ENCODE results near the gene MFN2.
A peak's percentile ranks its signal among the peaks of the same experiment; 100 is the strongest.

MFN2 gene

GRCh38 chr1:11978301-11978700 lies 1.9 kb upstream of the MFN2 start:
- DNase-seq (ENCODE audit: low spot score) (no peak), ATAC-seq (ENCODE audit: low read depth) (no peak)
- no peak for TF ChIP-seq CTCF (IDR thresholded peaks at IDR 0.05; ENCODE audit: poor library complexity, severe bottlenecking)
- H3K9me3 ChIP-seq (ENCODE audit: severe bottlenecking): no peaks in the 10 kb centered on the region
- no peak overlapping the region for H3K4me3 ChIP-seq (ENCODE audit: severe bottlenecking)
- H3K27me3 ChIP-seq (ENCODE audit: insufficient read depth, poor library complexity, severe bottlenecking): no peaks in the 10 kb centered on the region
- peaks cover 21% of the 10 kb centered on the region for H3K36me3 ChIP-seq (ENCODE audit: low read depth)
- H3K27ac ChIP-seq (ENCODE audit: poor library complexity, severe bottlenecking): peak overlapping the region; percentile 87
- peaks cover 15% of the 10 kb centered on the region for H3K4me1 ChIP-seq (ENCODE audit: insufficient read depth, poor library complexity, severe bottlenecking)

GRCh38 chr1:11979028-11979850 lies 1.0 kb upstream of the MFN2 start:
- Histone ChIP-seq H3K36me3 (ENCODE audit: low read depth) (peaks cover 24% of the 10 kb centered on the region), H3K27me3 (ENCODE audit: insufficient read depth, poor library complexity, severe bottlenecking) (no peaks in the 10 kb centered on the region), H3K4me1 (ENCODE audit: insufficient read depth, poor library complexity, severe bottlenecking) (peaks cover 15% of the 10 kb centered on the region), H3K27ac (ENCODE audit: poor library complexity, severe bottlenecking) (peak overlapping the region; percentile 87), H3K4me3 (ENCODE audit: severe bottlenecking) (peak overlapping the region; percentile 87), H3K9me3 (ENCODE audit: severe bottlenecking) (no peaks in the 10 kb centered on the region)
- ATAC-seq (ENCODE audit: low read depth) (peak; percentile 19; the same call in 2 of the 3 replicates), DNase-seq (ENCODE audit: low spot score) (no peak)
- TF ChIP-seq CTCF (IDR thresholded peaks at IDR 0.05; ENCODE audit: poor library complexity, severe bottlenecking): no peak

- Histone ChIP-seq H3K36me3 (ENCODE audit: low read depth) (peaks cover 38% of the 10 kb centered on the region), H3K9me3 (ENCODE audit: severe bottlenecking) (no peaks in the 10 kb centered on the region), H3K4me1 (ENCODE audit: insufficient read depth, poor library complexity, severe bottlenecking) (peaks cover 15% of the 10 kb centered on the region), H3K4me3 (ENCODE audit: severe bottlenecking) (peak overlapping the region; percentile 87), H3K27ac (ENCODE audit: poor library complexity, severe bottlenecking) (peak overlapping the region; percentile 87), H3K27me3 (ENCODE audit: insufficient read depth, poor library complexity, severe bottlenecking) (no peaks in the 10 kb centered on the region)
- DNase-seq (ENCODE audit: low spot score) (no peak), ATAC-seq (ENCODE audit: low read depth) (no peak)
- no peak for TF ChIP-seq CTCF (IDR thresholded peaks at IDR 0.05; ENCODE audit: poor library complexity, severe bottlenecking)
Measured at GRCh38 chr1:11980676-11980972, 380 bp downstream of the MFN2 start.

- peaks cover 15% of the 10 kb centered on the region for H3K4me1 ChIP-seq (ENCODE audit: insufficient read depth, poor library complexity, severe bottlenecking)
- peak overlapping the region; percentile 87 for H3K27ac ChIP-seq (ENCODE audit: poor library complexity, severe bottlenecking)
- no peaks in the 10 kb centered on the region for H3K27me3 ChIP-seq (ENCODE audit: insufficient read depth, poor library complexity, severe bottlenecking)
- no peak for TF ChIP-seq CTCF (IDR thresholded peaks at IDR 0.05; ENCODE audit: poor library complexity, severe bottlenecking)
- DNase-seq (ENCODE audit: low spot score) (peak; percentile 85), ATAC-seq (ENCODE audit: low read depth) (peak; percentile 49)
- no peaks in the 10 kb centered on the region for H3K9me3 ChIP-seq (ENCODE audit: severe bottlenecking)
- peak overlapping the region; percentile 87 for H3K4me3 ChIP-seq (ENCODE audit: severe bottlenecking)
- H3K36me3 ChIP-seq (ENCODE audit: low read depth): peaks cover 47% of the 10 kb centered on the region
Measured at GRCh38 chr1:11981378-11982009, 1.2 kb downstream of the MFN2 start.

GRCh38 chr1:11982010-11982392 lies 1.8 kb downstream of the MFN2 start:
- DNase-seq (ENCODE audit: low spot score) (no peak), ATAC-seq (ENCODE audit: low read depth) (no peak)
- peak overlapping the region; percentile 87 for H3K27ac ChIP-seq (ENCODE audit: poor library complexity, severe bottlenecking)

More at GRCh38 chr1:11982010-11982392, 1.8 kb downstream of the MFN2 start:
- peaks cover 52% of the 10 kb centered on the region for H3K36me3 ChIP-seq (ENCODE audit: low read depth)
- H3K27me3 ChIP-seq (ENCODE audit: insufficient read depth, poor library complexity, severe bottlenecking): no peaks in the 10 kb centered on the region
- H3K4me1 ChIP-seq (ENCODE audit: insufficient read depth, poor library complexity, severe bottlenecking): peaks cover 15% of the 10 kb centered on the region
- peak overlapping the region; percentile 4 for H3K4me3 ChIP-seq (ENCODE audit: severe bottlenecking)
- TF ChIP-seq CTCF (IDR thresholded peaks at IDR 0.05; ENCODE audit: poor library complexity, severe bottlenecking): peak; percentile 35
- H3K9me3 ChIP-seq (ENCODE audit: severe bottlenecking): no peaks in the 10 kb centered on the region

All from RWPE2 (cell line).